ENCODE results near the gene RECQL5.
"Not testable (repeated sequence)": the region's sequence is repeated elsewhere in the genome, so short reads cannot be mapped to it uniquely, and the experiment has no call there.

The RECQL5 gene

GRCh38 chr17:75642784-75643642, 23.9 kb downstream of the RECQL5 start:
- Histone ChIP-seq H3K4me3 (ENCODE audit: low read depth in 1 of 5, low read length in 5 of 5) (no peak overlapping the region), H3K9me3 (ENCODE audit: control insufficient read depth in 5 of 5, low read length in 5 of 5) (no peaks in the 10 kb centered on the region), H3K36me3 (ENCODE audit: control insufficient read depth in 5 of 5, insufficient read depth in 5 of 5, low read length in 5 of 5) (peaks cover 0 to 65% (median 36%) of the 10 kb centered on the region in 5 donors), H3K4me1 (ENCODE audit: control insufficient read depth in 5 of 5, insufficient read depth in 5 of 5, low read length in 5 of 5) (peaks cover 0 to 9% (median 0%) of the 10 kb centered on the region in 5 donors), H3K27ac (ENCODE audit: low read depth, low read length) (no peak overlapping the region), H3K9ac (ENCODE audit: low read length in 5 of 5) (peak overlapping the region in 1 of 5 donors; percentile 0), H3K27me3 (ENCODE audit: control insufficient read depth in 5 of 5, insufficient read depth in 4 of 5, low read length in 5 of 5) (no peaks in the 10 kb centered on the region)

- H3K4me3 ChIP-seq (ENCODE audit: low read depth in 1 of 5, low read length in 5 of 5) = no peak overlapping the region
- H3K27ac ChIP-seq (ENCODE audit: low read depth, low read length) = no peak overlapping the region
- H3K36me3 ChIP-seq (ENCODE audit: control insufficient read depth in 5 of 5, insufficient read depth in 5 of 5, low read length in 5 of 5) = peaks cover 0 to 58% (median 39%) of the 10 kb centered on the region in 5 donors
- H3K4me1 ChIP-seq (ENCODE audit: control insufficient read depth in 5 of 5, insufficient read depth in 5 of 5, low read length in 5 of 5) = peaks cover 0 to 9% (median 0%) of the 10 kb centered on the region in 5 donors
- H3K27me3 ChIP-seq (ENCODE audit: control insufficient read depth in 5 of 5, insufficient read depth in 4 of 5, low read length in 5 of 5) = no peaks in the 10 kb centered on the region
- no peak overlapping the region for H3K9ac ChIP-seq (ENCODE audit: low read length in 5 of 5)
- H3K9me3 ChIP-seq (ENCODE audit: control insufficient read depth in 5 of 5, low read length in 5 of 5) = no peaks in the 10 kb centered on the region
These were observed 24.7 kb downstream of the RECQL5 start for GRCh38 chr17:75642182-75642783.

- Histone ChIP-seq H3K27me3 (ENCODE audit: control insufficient read depth in 5 of 5, insufficient read depth in 4 of 5, low read length in 5 of 5) (no peaks in the 10 kb centered on the region), H3K27ac (ENCODE audit: low read depth, low read length) (no peak overlapping the region), H3K4me1 (ENCODE audit: control insufficient read depth in 5 of 5, insufficient read depth in 5 of 5, low read length in 5 of 5) (peaks cover 0 to 7% (median 0%) of the 10 kb centered on the region in 5 donors), H3K9me3 (ENCODE audit: control insufficient read depth in 5 of 5, low read length in 5 of 5) (no peaks in the 10 kb centered on the region), H3K9ac (ENCODE audit: low read length in 5 of 5) (no peak overlapping the region), H3K4me3 (ENCODE audit: low read depth in 1 of 5, low read length in 5 of 5) (no peak overlapping the region), H3K36me3 (ENCODE audit: control insufficient read depth in 5 of 5, insufficient read depth in 5 of 5, low read length in 5 of 5) (peaks cover 0 to 55% (median 34%) of the 10 kb centered on the region in 5 donors)
These were observed 25.6 kb downstream of the RECQL5 start for GRCh38 chr17:75641343-75641742.

GRCh38 chr17:75640556-75641119, 26.3 kb downstream of the RECQL5 start:
- no peak overlapping the region for H3K4me3 ChIP-seq (ENCODE audit: low read depth in 1 of 5, low read length in 5 of 5)
- H3K9me3 ChIP-seq (ENCODE audit: control insufficient read depth in 5 of 5, low read length in 5 of 5) = no peaks in the 10 kb centered on the region
- H3K4me1 ChIP-seq (ENCODE audit: control insufficient read depth in 5 of 5, insufficient read depth in 5 of 5, low read length in 5 of 5) = peaks cover 0 to under 1% (median 0%) of the 10 kb centered on the region in 5 donors
- H3K27me3 ChIP-seq (ENCODE audit: control insufficient read depth in 5 of 5, insufficient read depth in 4 of 5, low read length in 5 of 5) = no peaks in the 10 kb centered on the region
- H3K27ac ChIP-seq (ENCODE audit: low read depth, low read length) = no peak overlapping the region
- peaks cover 0 to 58% (median 33%) of the 10 kb centered on the region in 5 donors for H3K36me3 ChIP-seq (ENCODE audit: control insufficient read depth in 5 of 5, insufficient read depth in 5 of 5, low read length in 5 of 5)
- no peak overlapping the region for H3K9ac ChIP-seq (ENCODE audit: low read length in 5 of 5)

GRCh38 chr17:75639771-75640555, 27.0 kb downstream of the RECQL5 start:
- H3K4me1 ChIP-seq (ENCODE audit: control insufficient read depth in 5 of 5, insufficient read depth in 5 of 5, low read length in 5 of 5) = no peaks in the 10 kb centered on the region
- no peaks in the 10 kb centered on the region for H3K27me3 ChIP-seq (ENCODE audit: control insufficient read depth in 5 of 5, insufficient read depth in 4 of 5, low read length in 5 of 5)
- H3K36me3 ChIP-seq (ENCODE audit: control insufficient read depth in 5 of 5, insufficient read depth in 5 of 5, low read length in 5 of 5) = peaks cover 0 to 57% (median 32%) of the 10 kb centered on the region in 5 donors
- no peak overlapping the region for H3K27ac ChIP-seq (ENCODE audit: low read depth, low read length)
- H3K9me3 ChIP-seq (ENCODE audit: control insufficient read depth in 5 of 5, low read length in 5 of 5) = no peaks in the 10 kb centered on the region
- H3K4me3 ChIP-seq (ENCODE audit: low read depth in 1 of 5, low read length in 5 of 5) = no peak overlapping the region
- no peak overlapping the region for H3K9ac ChIP-seq (ENCODE audit: low read length in 5 of 5)

GRCh38 chr17:75639327-75639726, 27.6 kb downstream of the RECQL5 start:
- Histone ChIP-seq H3K4me3 (ENCODE audit: low read depth in 1 of 5, low read length in 5 of 5) (no peak overlapping the region), H3K27ac (ENCODE audit: low read depth, low read length) (no peak overlapping the region), H3K9ac (ENCODE audit: low read length in 5 of 5) (no peak overlapping the region), H3K27me3 (ENCODE audit: control insufficient read depth in 5 of 5, insufficient read depth in 4 of 5, low read length in 5 of 5) (no peaks in the 10 kb centered on the region), H3K4me1 (ENCODE audit: control insufficient read depth in 5 of 5, insufficient read depth in 5 of 5, low read length in 5 of 5) (peaks cover 0 to 3% (median under 1%) of the 10 kb centered on the region in 5 donors), H3K36me3 (ENCODE audit: control insufficient read depth in 5 of 5, insufficient read depth in 5 of 5, low read length in 5 of 5) (peaks cover 0 to 57% (median 32%) of the 10 kb centered on the region in 5 donors), H3K9me3 (ENCODE audit: control insufficient read depth in 5 of 5, low read length in 5 of 5) (no peaks in the 10 kb centered on the region)

- Histone ChIP-seq H3K4me1 (ENCODE audit: control insufficient read depth in 5 of 5, insufficient read depth in 5 of 5, low read length in 5 of 5) (peaks cover 2 to 7% (median 5%) of the 10 kb centered on the region in 5 donors), H3K36me3 (ENCODE audit: control insufficient read depth in 5 of 5, insufficient read depth in 5 of 5, low read length in 5 of 5) (peaks cover 0 to 57% (median 32%) of the 10 kb centered on the region in 5 donors), H3K27ac (ENCODE audit: low read depth, low read length) (no peak overlapping the region)
These were observed 28.1 kb downstream of the RECQL5 start for GRCh38 chr17:75638893-75639292.

GRCh38 chr17:75638039-75638438, 28.9 kb downstream of the RECQL5 start:
- H3K4me3 ChIP-seq (ENCODE audit: low read depth in 1 of 5, low read length in 5 of 5); H3K27me3 ChIP-seq (ENCODE audit: control insufficient read depth in 5 of 5, insufficient read depth in 4 of 5, low read length in 5 of 5); H3K9ac ChIP-seq (ENCODE audit: low read length in 5 of 5); H3K9me3 ChIP-seq (ENCODE audit: control insufficient read depth in 5 of 5, low read length in 5 of 5); H3K27ac ChIP-seq (ENCODE audit: low read depth, low read length): not testable (repeated sequence)
- Histone ChIP-seq H3K4me1 (ENCODE audit: control insufficient read depth in 5 of 5, insufficient read depth in 5 of 5, low read length in 5 of 5) (peaks cover 2 to 16% (median 14%) of the 10 kb centered on the region in 5 donors), H3K36me3 (ENCODE audit: control insufficient read depth in 5 of 5, insufficient read depth in 5 of 5, low read length in 5 of 5) (peaks cover 0 to 50% (median 26%) of the 10 kb centered on the region in 5 donors)

More at GRCh38 chr17:75638893-75639292, 28.1 kb downstream of the RECQL5 start:
- no peaks in the 10 kb centered on the region for H3K27me3 ChIP-seq (ENCODE audit: control insufficient read depth in 5 of 5, insufficient read depth in 4 of 5, low read length in 5 of 5)
- no peak overlapping the region for H3K9ac ChIP-seq (ENCODE audit: low read length in 5 of 5)
- H3K4me3 ChIP-seq (ENCODE audit: low read depth in 1 of 5, low read length in 5 of 5) = no peak overlapping the region
- no peaks in the 10 kb centered on the region for H3K9me3 ChIP-seq (ENCODE audit: control insufficient read depth in 5 of 5, low read length in 5 of 5)

GRCh38 chr17:75637551-75637950, 29.4 kb downstream of the RECQL5 start:
- H3K4me1 ChIP-seq (ENCODE audit: control insufficient read depth in 5 of 5, insufficient read depth in 5 of 5, low read length in 5 of 5) = peaks cover 2 to 20% (median 19%) of the 10 kb centered on the region in 5 donors
- H3K9ac ChIP-seq (ENCODE audit: low read length in 5 of 5) = no peak overlapping the region

More at GRCh38 chr17:75637551-75637950, 29.4 kb downstream of the RECQL5 start:
- H3K4me3 ChIP-seq (ENCODE audit: low read depth in 1 of 5, low read length in 5 of 5) = no peak overlapping the region
- no peaks in the 10 kb centered on the region for H3K9me3 ChIP-seq (ENCODE audit: control insufficient read depth in 5 of 5, low read length in 5 of 5)
- H3K27me3 ChIP-seq (ENCODE audit: control insufficient read depth in 5 of 5, insufficient read depth in 4 of 5, low read length in 5 of 5) = no peaks in the 10 kb centered on the region
- H3K36me3 ChIP-seq (ENCODE audit: control insufficient read depth in 5 of 5, insufficient read depth in 5 of 5, low read length in 5 of 5) = peaks cover 0 to 45% (median 26%) of the 10 kb centered on the region in 5 donors
- H3K27ac ChIP-seq (ENCODE audit: low read depth, low read length) = no peak overlapping the region

Measured in subcutaneous abdominal adipose tissue (tissue), 5 donors.